Endothelial cell of umbilical vein (primary cell): ENCODE measurements around the gene MPIG6B. TPM values are rescaled to one million over a fixed set of nuclear protein-coding genes. Genes with fewer than 3 reads are reported as not detected.
A peak's percentile ranks its signal among the peaks of the same experiment; 100 is the strongest.

ENCODE experiments used
- BruUV-seq: library from RNA; stranded (reverse); fragments of 400-500 nt; replicated peaks from 2 replicates; lab custom pipeline; 2021; lab: Mats Ljungman, UMichigan
- CTCF ChIA-PET: fragments of 300-600, 350-600 bp; sonication (Branson Sonifier 250); formaldehyde crosslinking; loops from one replicate; lab custom pipeline; 2021; ENCODE audit warnings: antibody characterized with exemption, inconsistent platforms; lab: Charles Lee
- POLR2A ChIA-PET: fragments of 300-600, 350-600 bp; sonication (Branson Sonifier 250); formaldehyde crosslinking; loops from one replicate; lab custom pipeline; 2021; ENCODE audit warnings: antibody characterized with exemption, inconsistent platforms; lab: Charles Lee
- DNase-seq: peaks from one replicate; pipeline ENCODE4 v3.0.0-alpha.2; 2011; ENCODE audit warnings: low read depth, low spot score
- FAIRE-seq: peaks from 2 replicates; lab custom pipeline; 2011; peaks lifted over from hg19 to GRCh38; lab: Jason Lieb, UNC
- H2AFZ ChIP-seq: 2 replicates; pipeline ENCODE4 v1.6.0; 2012; ENCODE audit warnings: low read depth, low read length, control low read depth, inconsistent platforms
- H3K27ac ChIP-seq: 2 replicates; pipeline ENCODE4 v1.5.1; 2011; ENCODE audit warnings: low read depth, mild to moderate bottlenecking, control low read depth, low read length, moderate library complexity; ENCODE audit not compliant: insufficient read depth
- H3K27me3 ChIP-seq, 2 experiments: 2 replicates each; pipeline versions ENCODE4 v1.6.0 to v1.6.1; 2011; ENCODE audit warnings: low read length in 2 of 2, mixed read lengths in 1 of 2; ENCODE audit not compliant: control insufficient read depth in 2 of 2, insufficient read depth in 2 of 2
- H3K36me3 ChIP-seq, 2 experiments: 2 replicates in 1 of 2; 3 replicates in 1 of 2; pipeline ENCODE4 v1.5.1; 2011; ENCODE audit warnings: low read length in 2 of 2, mild to moderate bottlenecking in 1 of 2, moderate library complexity in 1 of 2; ENCODE audit not compliant: control insufficient read depth in 2 of 2, insufficient read depth in 2 of 2; ENCODE audit errors: extremely low read depth in 1 of 2
- H3K4me1 ChIP-seq: 3 replicates; pipeline ENCODE4 v1.5.1; 2011; ENCODE audit warnings: mild to moderate bottlenecking, low read length; ENCODE audit not compliant: control insufficient read depth, insufficient read depth; ENCODE audit errors: extremely low read depth
- H3K4me2 ChIP-seq: 2 replicates; pipeline ENCODE4 v1.6.1; 2011; ENCODE audit warnings: low read length, control low read depth, mixed read lengths; ENCODE audit not compliant: insufficient read depth
- H3K4me3 ChIP-seq, 3 experiments: fragments of 200-600 bp in 1 of 3; sonication (generic), shearing (Covaris generic) in 1 of 3; replicated peaks in 1 of 3; 2 replicates each; pipeline ENCODE4 v1.5.1; 2011 to 2016; ENCODE audit warnings: control low read depth in 3 of 3, low read length in 3 of 3, mild to moderate bottlenecking in 2 of 3, inconsistent platforms in 1 of 3, low read depth in 1 of 3, moderate library complexity in 1 of 3; ENCODE audit not compliant: insufficient read depth in 1 of 3
- H3K79me2 ChIP-seq: 2 replicates; pipeline ENCODE4 v1.6.0; 2012; ENCODE audit warnings: low read length, inconsistent platforms; ENCODE audit not compliant: control insufficient read depth, insufficient read depth
- H3K9ac ChIP-seq: replicated peaks from 2 replicates; pipeline ENCODE3; 2011; ENCODE audit warnings: low read length, control low read depth; ENCODE audit not compliant: insufficient read depth; ENCODE audit errors: extremely low read depth
- H3K9me1 ChIP-seq: replicated peaks from 3 replicates; pipeline ENCODE4 v1.6.0; 2011; ENCODE audit warnings: mild to moderate bottlenecking, low read length; ENCODE audit not compliant: control insufficient read depth, insufficient read depth; ENCODE audit errors: extremely low read depth
- H3K9me3 ChIP-seq: replicated peaks from 2 replicates; pipeline ENCODE4 v1.5.1; 2012; ENCODE audit warnings: low read length, inconsistent platforms; ENCODE audit not compliant: control insufficient read depth, insufficient read depth
- H4K20me1 ChIP-seq: replicated peaks from 2 replicates; pipeline ENCODE3; 2011; ENCODE audit warnings: mild to moderate bottlenecking, low read length; ENCODE audit not compliant: control insufficient read depth, insufficient read depth; ENCODE audit errors: extremely low read depth
- FOS ChIP-seq: IDR thresholded peaks from 2 replicates; pipeline ENCODE4 v1.6.1; 2011; ENCODE audit warnings: mild to moderate bottlenecking, low read length, moderate library complexity, borderline replicate concordance; ENCODE audit not compliant: insufficient read depth
- JUN ChIP-seq: IDR thresholded peaks from 2 replicates; pipeline ENCODE4 v1.6.1; 2011; ENCODE audit warnings: borderline replicate concordance, low read depth; ENCODE audit not compliant: insufficient read length, insufficient read depth
- MYC ChIP-seq: IDR thresholded peaks from one replicate; pipeline ENCODE4 v1.6.1; 2011; ENCODE audit warnings: mild to moderate bottlenecking, low read depth, low read length
- POLR2A ChIP-seq: IDR thresholded peaks from 2 replicates; pipeline ENCODE4 v1.6.1; 2012; ENCODE audit warnings: low read depth, mild to moderate bottlenecking, control low read depth, low read length
- dilution Hi-C: fragments of 300-500 bp; cut with MboI; formaldehyde crosslinking; loops from one replicate; pipeline ENCODE4 v1.15.0; 2019; ENCODE audit warnings: low sequenced_read_pairs; ENCODE audit not compliant: extremely low pct_ligation_motif_present
- intact Hi-C: fragments of 100-400 bp; cut with micrococcal nuclease; formaldehyde crosslinking; loops from one replicate; pipeline ENCODE4 v1.10.0; 2022
- polyA plus RNA-seq, 4 experiments: library from polyadenylated mRNA; depleted of rRNA in 3 of 4; stranded (reverse) in 3 of 4; unstranded in 1 of 4; fragments of >200 nt; gene quantifications; 2 replicates each; pipeline versions ENCODE4 v1.2.1 to v1.2.3, GENCODE V29; 2011 to 2012; ENCODE audit warnings: missing spikeins in 1 of 4
- total RNA-seq: library from RNA; stranded (reverse); gene quantifications from 2 replicates; pipeline ENCODE4 v1.2.3, GENCODE V29; 2021
- TF ChIP-seq, protein P1 (sequence below), 2 donors: IDR thresholded peaks; 1 replicate in 1 of 2; 2 replicates in 1 of 2; pipeline ENCODE4 v1.5.1; 2011; ENCODE audit warnings: low read length in 2 of 2, mild to moderate bottlenecking in 2 of 2, moderate library complexity in 2 of 2, control low read depth in 1 of 2, inconsistent platforms in 1 of 2, low read depth in 1 of 2; ENCODE audit not compliant: insufficient read depth in 1 of 2; ENCODE audit errors: extremely low read depth in 1 of 2

The MPIG6B gene
- total and polyA plus RNA-seq, 2 donors (not counting 3 experiments of a cell fraction or from before 2014, with no cell fraction given), result not detected

DNA sequence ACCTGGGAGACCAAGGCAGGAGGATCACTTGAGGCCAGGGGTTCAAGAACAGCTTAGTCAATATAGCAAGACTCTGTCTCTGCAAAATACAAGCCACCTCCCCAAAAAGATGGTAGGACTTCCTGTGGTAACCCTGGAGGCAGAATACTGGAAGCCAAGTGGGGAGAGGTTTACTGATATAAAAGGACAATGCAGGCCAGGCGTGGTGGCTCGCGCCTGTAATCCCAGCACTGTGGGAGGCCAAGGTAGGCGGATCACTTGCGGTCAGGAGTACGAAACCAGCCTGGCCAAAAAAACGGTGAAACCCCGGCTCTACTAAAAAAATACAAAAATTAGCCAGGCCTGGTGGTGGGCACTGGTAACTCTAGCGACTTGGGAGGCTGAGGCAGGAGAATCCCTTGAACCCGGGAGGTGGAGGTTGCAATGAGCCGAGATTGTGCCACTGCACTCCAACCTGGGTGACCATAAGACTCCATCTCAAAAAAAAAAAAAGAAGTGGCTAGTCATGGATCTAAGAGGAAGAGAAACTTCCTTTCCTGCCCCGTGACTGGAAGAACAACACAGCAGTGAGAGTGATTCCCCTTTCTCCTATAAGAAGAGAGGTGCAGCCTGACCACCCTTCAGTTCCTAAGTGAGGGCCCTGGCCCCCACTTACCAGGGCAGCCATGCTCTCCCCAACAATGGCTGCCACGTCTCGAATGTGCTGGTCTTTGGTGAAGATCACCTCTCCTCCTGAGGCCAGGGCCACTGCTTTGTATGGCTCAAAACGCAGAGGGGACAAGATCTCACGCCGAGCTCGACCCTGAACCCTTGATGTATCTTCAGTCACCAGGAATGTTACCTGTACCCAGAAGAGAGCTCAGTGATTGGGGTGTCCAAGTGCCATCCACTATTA, 45.4 kb downstream of the MPIG6B start:
- CTCF ChIA-PET, result interaction anchor here (1.3 to 4.5 kb wide), 12 partner anchors 9 to 84 kb away, joined by 3 to 55 read pairs (median 10); partner anchors contain the start of genes CLIC1, DDAH2, LY6G6D and MSH5
- Histone ChIP-seq H3K9me3 (no peaks in the 10 kb centered on the region), H3K9ac (no peak overlapping the region), H3K4me2 (no peak overlapping the region), H3K4me1 (no peaks in the 10 kb centered on the region), H3K27ac (no peak overlapping the region), H3K79me2 (no peaks in the 10 kb centered on the region), H2AFZ (peak overlapping the region; percentile 49), H3K27me3 (no peaks in the 10 kb centered on the region), H4K20me1 (no peaks in the 10 kb centered on the region), H3K36me3 (no peaks in the 10 kb centered on the region), H3K4me3 (no peak overlapping the region), H3K9me1 (no peaks in the 10 kb centered on the region)
- intact Hi-C loops, result loop anchor here (1.0 kb wide), 3 partner anchors 30 to 88 kb away; partner anchors contain the start of gene DDAH2
- POLR2A ChIA-PET, result interaction anchor here (1.2 kb wide), 1 partner anchor 47 kb away, joined by 3 read pairs; the partner anchor contains the start of genes HSPA1A and HSPA1L
- DNase-seq (no peak), FAIRE-seq (no peak)
- BruUV-seq, result no TSS peak
- TF ChIP-seq FOS (no peak), JUN (no peak), MYC (no peak), POLR2A (no peak)
- dilution Hi-C loops, result no loop called here

DNA sequence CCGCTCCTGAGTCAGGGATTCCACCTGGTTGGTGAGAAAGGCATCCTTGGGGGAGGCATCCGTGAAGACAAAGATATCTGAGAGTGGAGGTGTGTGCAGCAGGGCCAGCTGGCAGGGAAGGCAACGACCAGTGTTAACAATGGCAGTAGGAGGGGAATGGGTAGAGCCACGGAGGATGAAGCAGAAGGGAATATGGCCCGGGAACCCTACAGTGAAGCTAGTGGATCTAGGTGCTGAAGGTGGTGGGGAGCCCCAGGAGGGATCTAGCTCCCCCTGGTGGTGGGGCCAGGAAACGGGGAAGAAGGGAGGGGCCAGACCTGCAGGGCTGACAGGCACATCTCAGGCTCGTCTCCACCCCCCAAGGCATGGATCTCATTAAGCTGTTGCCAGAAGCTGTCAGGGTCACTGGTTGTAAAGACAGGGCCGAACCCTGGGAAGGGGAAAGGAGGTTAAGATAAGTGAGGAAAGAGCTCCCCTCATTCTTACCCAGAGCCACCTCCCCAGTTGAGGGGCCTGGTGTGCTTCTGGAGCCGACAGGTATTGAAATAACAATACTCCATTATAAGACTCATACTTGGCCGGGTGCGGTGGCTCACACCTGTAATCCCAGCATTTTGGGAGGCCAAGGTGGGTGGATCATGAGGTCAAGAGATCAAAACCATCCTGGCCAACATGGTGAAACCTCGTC, 46.7 kb downstream of the MPIG6B start:
- H3K4me3 ChIP-seq, result no peak overlapping the region
- BruUV-seq, result no TSS peak
- TF ChIP-seq, protein P1, sequence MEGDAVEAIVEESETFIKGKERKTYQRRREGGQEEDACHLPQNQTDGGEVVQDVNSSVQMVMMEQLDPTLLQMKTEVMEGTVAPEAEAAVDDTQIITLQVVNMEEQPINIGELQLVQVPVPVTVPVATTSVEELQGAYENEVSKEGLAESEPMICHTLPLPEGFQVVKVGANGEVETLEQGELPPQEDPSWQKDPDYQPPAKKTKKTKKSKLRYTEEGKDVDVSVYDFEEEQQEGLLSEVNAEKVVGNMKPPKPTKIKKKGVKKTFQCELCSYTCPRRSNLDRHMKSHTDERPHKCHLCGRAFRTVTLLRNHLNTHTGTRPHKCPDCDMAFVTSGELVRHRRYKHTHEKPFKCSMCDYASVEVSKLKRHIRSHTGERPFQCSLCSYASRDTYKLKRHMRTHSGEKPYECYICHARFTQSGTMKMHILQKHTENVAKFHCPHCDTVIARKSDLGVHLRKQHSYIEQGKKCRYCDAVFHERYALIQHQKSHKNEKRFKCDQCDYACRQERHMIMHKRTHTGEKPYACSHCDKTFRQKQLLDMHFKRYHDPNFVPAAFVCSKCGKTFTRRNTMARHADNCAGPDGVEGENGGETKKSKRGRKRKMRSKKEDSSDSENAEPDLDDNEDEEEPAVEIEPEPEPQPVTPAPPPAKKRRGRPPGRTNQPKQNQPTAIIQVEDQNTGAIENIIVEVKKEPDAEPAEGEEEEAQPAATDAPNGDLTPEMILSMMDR (IDR thresholded peaks at IDR 0.05; ENCODE audit: extremely low read depth in 1 of 2, insufficient read depth in 1 of 2, low read depth in 1 of 2, low read length in 2 of 2), result peak; percentile 83 to 88
- TF ChIP-seq POLR2A, result no peak
- no peaks in the 10 kb centered on the region for H3K9me1 ChIP-seq
- H3K79me2 ChIP-seq, result no peaks in the 10 kb centered on the region
- POLR2A ChIA-PET, result interaction anchor here (0.7 to 1.2 kb wide), 4 partner anchors 34 to 45 kb away, joined by 3 to 4 read pairs (median 3); partner anchors contain the start of genes CLIC1, DDAH2, HSPA1A and HSPA1L
- no peaks in the 10 kb centered on the region for H3K36me3 ChIP-seq
- H3K9ac ChIP-seq, result no peak overlapping the region
- no peak overlapping the region for H3K27ac ChIP-seq
- dilution Hi-C loops, result no loop called here
- H3K4me1 ChIP-seq, result no peaks in the 10 kb centered on the region
- H3K9me3 ChIP-seq, result no peaks in the 10 kb centered on the region
- CTCF ChIA-PET, result interaction anchor here (0.5 to 6.6 kb wide), 34 partner anchors 8 to 222 kb away, joined by 3 to 61 read pairs (median 5); partner anchors contain the start of genes ABHD16A, CLIC1, DDAH2 and HSPA1B
- intact Hi-C loops, result loop anchor here (1.0 to 5.0 kb wide), 4 partner anchors 32 to 223 kb away; partner anchors contain the start of genes ATP6V1G2, DDAH2 and NFKBIL1
- no peak for FAIRE-seq
- DNase-seq, result peak; percentile 66
- H4K20me1 ChIP-seq, result no peaks in the 10 kb centered on the region
- no peaks in the 10 kb centered on the region for H3K27me3 ChIP-seq
- no peak overlapping the region for H3K4me2 ChIP-seq
- no peak overlapping the region for H2AFZ ChIP-seq
